ENCODE results near the gene ADGRE3.
"Not testable (repeated sequence)": the region's sequence is repeated elsewhere in the genome, so short reads cannot be mapped to it uniquely, and the experiment has no call there.

The ADGRE3 gene

DNA sequence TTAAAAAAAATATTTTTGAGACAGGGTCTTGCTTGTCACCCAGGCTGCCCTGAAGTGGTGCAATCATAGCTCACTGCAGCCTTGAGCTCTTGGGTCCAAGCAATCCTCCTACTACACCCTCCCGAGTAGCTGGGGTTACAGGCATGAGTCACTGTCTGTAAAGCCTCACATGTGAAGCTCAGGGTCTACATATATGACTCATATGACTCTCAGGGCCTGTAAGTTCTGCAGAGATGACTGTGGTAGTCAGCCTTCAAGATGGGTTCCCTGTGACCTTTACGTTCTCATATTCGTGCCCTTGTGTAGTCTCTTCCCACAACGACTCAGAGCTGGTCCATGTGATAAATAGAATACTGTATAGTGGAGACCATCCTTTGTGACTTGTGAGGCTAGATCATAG lies 85.2 kb downstream of the ADGRE3 start:
- not testable (repeated sequence) for DNase-seq

DNA sequence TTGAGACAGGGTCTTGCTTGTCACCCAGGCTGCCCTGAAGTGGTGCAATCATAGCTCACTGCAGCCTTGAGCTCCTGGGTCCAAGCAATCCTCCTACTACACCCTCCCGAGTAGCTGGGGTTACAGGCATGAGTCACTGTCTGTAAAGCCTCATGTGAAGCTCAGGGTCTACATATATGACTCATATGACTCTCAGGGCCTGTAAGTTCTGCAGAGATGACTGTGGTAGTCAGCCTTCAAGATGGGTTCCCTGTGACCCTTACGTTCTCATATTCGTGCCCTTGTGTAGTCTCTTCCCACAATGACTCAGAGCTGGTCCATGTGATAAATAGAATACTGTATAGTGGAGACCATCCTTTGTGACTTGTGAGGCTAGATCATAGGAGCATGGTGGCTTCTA lies 89.5 kb downstream of the ADGRE3 start:
- DNase-seq = not testable (repeated sequence)

DNA sequence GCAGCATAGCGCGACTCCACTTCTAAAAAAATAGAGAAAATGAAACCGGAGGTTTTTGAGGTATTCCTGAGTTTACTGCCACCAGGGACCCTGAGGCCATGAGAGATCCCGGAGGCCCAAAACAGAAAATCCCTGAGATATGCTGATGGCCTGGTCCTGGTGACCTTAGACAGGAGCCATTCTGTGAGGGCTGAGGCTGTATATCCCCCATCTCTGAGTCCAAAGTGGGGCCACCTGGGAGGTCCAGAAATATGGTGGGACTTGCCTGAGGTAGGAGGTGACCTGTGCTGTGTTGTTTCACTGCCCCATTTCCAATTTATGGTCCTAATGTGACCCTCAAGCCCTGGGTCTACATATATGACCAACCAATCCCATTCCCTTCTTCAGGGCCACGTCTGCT lies 90.3 kb downstream of the ADGRE3 start:
- not testable (repeated sequence) for DNase-seq

DNA sequence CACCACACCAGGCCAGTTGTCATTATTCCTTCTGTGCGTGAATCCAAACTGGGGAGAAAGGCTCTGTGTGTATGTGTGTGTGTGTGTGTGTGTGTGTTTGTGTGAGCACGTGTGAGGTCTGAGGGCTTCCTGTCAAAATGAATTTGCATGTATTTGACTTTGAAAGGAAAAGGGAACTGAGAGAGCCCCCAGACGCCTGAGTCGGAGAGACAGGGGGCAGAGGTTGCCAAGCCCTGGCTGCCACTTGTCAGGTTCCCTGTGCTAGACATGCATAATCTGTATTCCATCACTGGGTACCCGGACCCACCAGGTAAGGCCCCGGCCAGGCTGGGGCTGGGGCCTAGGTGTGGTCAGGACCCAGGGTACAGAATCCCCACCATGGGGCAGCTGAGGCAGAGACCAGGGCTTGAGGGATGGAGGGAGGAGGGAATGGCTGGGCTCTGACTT lies 91.7 kb downstream of the ADGRE3 start, which contains the start of gene CLEC17A:
Gene CLEC17A (plus strand): TSS at position 191 of the 447 bp plus-strand sequence. CDS start 77 bp downstream, at position 268.
- no peak for DNase-seq

DNA sequence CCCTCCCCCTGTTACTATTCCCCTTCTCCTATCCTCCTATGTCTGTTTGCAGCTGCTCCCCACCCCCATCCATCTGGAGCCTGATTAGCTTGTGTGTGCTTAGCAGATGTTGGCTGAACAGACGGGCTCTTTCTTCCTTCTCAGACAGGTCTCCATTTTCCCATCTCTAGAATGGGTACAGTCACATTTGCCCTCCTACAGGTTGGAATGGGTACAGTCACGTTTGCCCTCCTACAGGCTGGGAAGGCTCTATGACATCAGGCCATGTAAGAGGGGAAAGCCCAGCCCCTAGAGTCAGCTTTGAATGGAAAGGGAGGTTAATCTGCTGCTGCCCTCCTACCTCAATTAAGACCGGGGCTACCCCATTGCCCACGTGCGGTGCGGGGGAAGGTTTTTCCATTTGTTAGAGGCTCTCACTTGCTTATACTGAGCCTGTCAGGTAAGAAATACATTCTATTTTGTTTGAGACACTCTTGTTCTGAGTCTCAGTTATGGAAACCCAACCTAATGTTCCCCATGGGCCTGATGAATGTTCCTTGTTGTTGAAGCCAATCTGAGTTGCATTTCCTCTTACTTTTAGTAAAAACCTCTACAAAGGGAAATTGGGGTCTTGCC lies 93.9 kb downstream of the ADGRE3 start:
- no peak for DNase-seq

DNA sequence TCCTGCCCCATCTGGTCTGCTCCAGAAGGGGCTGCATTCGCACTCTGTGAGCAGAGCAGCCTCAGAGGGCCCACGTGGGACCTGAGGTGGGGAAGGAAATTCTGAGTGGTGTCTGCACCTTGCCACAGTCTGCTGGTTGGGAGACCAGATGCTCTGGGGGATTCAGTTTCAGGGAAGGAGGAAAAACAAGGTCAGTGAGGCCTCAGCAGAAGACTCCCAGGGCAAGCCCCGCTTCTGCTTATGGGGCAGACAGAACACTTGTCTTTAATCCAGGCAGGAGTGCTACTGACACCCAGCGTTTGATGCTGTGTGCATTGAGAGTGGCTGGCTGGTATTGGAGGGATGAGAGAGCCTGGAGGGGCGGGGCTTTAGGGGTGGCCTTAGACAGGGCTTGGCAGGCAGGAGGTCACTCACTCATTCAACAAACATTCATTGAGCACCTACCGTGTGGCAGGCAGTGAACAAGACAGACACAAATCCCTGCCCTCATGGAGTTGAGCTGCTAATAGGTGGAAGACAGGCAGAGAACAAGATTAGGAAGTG lies 96.7 kb downstream of the ADGRE3 start:
- DNase-seq = no peak

DNA sequence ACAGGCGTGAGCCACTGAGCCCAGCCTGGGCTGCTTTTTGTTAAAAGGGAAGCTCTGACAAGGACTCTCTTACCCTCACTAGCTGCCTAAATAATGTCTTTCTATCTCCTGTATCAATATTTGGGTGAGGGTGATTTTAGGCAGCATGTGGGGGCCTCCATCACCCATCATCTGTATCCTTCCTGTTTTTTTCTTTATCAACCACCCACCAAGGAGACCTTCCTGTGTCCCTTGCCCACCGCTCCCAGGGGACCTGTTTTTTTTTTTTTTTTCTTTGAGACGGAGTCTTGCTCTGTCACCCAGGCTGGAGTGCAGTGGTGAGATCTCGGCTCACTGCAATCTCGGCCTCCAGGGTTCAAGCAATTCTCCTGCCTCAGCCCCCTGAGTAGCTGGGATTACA lies 97.4 kb downstream of the ADGRE3 start:
- DNase-seq = no peak

DNA sequence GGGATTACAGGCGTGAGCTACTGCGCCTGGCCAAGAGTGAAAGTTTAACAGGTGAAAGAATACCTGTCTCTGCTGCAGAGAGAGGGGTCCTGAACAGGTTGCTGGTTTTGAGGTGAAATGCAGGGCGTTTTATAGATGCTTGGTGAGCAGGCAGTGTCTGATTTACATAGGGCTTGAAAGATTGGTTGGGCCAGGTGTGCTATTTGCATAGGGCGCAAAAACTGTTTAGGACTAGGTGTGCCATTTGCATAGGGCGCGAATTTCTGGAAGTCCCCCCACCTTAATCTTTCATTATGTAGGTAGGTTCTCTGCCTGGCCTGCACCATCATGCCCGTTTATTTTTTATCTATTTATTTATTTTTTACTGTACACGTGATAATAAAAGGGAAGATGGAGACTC lies 98.3 kb downstream of the ADGRE3 start:
- no peak for DNase-seq

DNA sequence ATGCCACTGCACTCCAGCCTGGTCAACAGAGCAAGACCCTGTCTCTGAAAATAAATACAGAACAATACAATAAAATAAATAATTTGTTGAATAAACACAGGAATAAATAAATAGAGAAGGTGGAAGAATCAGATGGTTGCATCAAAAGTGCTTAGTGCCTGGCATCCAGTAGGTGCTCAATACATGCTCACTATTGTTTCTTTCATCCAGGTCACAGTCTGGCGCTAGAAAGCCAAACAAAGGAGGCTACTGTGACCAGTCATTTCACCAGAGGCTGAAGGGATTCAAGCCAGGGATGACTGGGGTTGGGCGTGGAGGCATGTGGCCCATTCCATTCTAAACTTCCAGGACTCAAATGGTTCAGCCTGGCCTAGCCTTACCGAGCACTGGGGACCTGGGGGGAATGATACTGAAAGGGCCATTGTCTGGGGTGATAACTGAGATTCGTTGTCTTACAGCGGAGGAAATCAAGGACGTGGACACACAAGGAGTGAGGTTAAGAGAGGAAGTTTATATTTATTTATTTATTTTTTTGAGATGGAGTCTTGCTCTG lies 99.1 kb downstream of the ADGRE3 start:
- DNase-seq = no peak

DNA sequence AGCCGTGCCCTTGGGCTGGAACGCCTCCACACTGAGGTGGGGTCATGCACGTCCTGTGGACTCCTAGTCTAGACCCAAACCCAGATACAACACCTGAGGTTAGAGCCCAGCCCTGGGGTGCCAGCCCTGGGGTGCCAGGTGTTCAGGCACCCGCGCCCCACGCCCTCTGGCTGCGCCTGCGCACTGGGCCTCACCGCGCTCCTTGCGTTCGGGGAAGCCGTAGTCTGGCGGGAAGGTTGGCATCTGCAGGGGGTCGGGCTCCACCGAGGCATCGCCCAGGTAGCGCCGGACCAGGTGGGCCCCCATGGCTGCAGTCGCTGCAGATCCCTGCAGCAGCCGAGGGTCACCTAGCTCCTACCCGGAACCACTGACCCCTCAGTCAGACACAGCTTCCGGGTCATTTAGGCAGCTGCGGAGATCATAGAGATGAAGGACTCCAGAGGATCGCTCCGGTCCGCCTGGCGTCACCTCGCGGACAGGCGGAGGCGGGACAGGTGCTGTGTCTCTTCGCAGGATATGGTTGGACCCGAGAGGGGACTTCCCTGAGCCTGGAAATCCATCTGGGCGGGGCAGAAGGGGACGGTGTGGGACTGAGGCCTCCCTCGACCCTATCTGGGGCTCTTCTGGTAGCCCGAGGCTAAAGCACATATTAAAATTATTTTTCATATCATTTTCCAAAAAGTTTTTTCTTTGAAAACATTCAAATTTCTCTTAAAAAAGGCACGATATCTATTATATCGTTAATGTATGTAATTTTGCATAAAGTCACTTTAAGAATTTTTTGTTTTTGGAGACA lies 102.8 kb downstream of the ADGRE3 start, which contains the start of gene NDUFB7:
Gene NDUFB7 (minus strand): TSS at position 372 of the 796 bp plus-strand sequence. CDS start 66 bp downstream, at position 306.
- peak; percentile 69 for DNase-seq

DNA sequence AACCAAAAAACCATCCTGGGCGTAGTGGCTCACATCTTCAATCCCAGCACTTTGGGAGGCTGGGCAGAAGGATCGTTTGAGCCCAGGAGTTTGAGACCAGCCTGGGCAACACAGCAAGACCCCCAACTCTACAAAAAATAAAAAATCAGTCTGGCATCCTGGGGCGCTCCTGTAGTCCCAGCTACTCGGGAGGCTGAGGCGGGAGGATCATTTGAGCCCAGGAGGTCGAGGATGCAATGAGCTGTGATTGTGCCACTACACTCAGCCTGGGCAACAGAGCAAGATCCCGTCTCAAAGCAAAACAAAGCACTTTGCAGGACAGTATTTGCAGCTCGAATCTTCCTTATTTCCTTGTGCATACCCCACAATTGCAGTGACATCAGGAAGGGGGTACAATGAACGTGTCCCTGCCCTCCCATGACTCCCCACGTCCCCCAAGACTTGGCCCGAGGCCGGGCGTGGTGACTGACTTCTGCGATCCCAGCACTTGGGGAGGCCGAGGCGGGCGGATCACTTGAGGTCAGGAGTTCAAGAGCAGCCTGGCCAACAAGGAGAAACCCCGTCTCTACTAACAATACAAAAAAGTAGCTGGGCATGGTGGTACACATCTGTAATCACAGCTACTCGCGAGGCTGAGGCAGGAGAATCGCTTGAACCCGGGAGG lies 103.6 kb downstream of the ADGRE3 start:
- no peak for DNase-seq
